ENCODE results near the gene RCL1. TPM values are rescaled to one million over a fixed set of nuclear protein-coding genes. Genes with fewer than 3 reads are reported as not detected.
A peak's percentile ranks its signal among the peaks of the same experiment; 100 is the strongest.
"Not testable (repeated sequence)": the region's sequence is repeated elsewhere in the genome, so short reads cannot be mapped to it uniquely, and the experiment has no call there.

RCL1 gene, protein sequence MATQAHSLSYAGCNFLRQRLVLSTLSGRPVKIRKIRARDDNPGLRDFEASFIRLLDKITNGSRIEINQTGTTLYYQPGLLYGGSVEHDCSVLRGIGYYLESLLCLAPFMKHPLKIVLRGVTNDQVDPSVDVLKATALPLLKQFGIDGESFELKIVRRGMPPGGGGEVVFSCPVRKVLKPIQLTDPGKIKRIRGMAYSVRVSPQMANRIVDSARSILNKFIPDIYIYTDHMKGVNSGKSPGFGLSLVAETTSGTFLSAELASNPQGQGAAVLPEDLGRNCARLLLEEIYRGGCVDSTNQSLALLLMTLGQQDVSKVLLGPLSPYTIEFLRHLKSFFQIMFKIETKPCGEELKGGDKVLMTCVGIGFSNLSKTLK
- 10 to 100 TPM in 11 of 12 donors, not detected in 1; 11.5 to 19.7 (median 13.9) TPM for polyA plus RNA-seq (ENCODE audit: insufficient read length in 12 of 12)
- long read RNA-seq, donor 1, partial matches to known transcripts: 0 of 1 reads
- long read RNA-seq, donor 1, other reads (novel, unspliced or antisense): 0 of 1 reads
- long read RNA-seq, donor 2, partial matches to known transcripts: 0 of 1 reads
- long read RNA-seq, donor 2, other reads (novel, unspliced or antisense): 0 of 1 reads
- long read RNA-seq, donor 3, partial matches to known transcripts: 0 of 2 reads
- long read RNA-seq, donor 3, other reads (novel, unspliced or antisense): 0 of 2 reads
- long read RNA-seq, donor 4: 0 reads
- long read RNA-seq, donor 5: 0 reads
- long read RNA-seq, donor 6, partial matches to known transcripts: 0 of 1 reads
- long read RNA-seq, donor 6, other reads (novel, unspliced or antisense): 0 of 1 reads
- long read RNA-seq, donor 7, partial matches to known transcripts: 0 of 1 reads
- long read RNA-seq, donor 7, other reads (novel, unspliced or antisense): 0 of 1 reads
- long read RNA-seq, donor 8, partial matches to known transcripts: 0 of 5 reads
- long read RNA-seq, donor 8, other reads (novel, unspliced or antisense): 0 of 5 reads
- long read RNA-seq, donor 9, partial matches to known transcripts: 0 of 4 reads
- long read RNA-seq, donor 9, other reads (novel, unspliced or antisense): 0 of 4 reads
- long read RNA-seq, donor 10, partial matches to known transcripts: 0 of 4 reads
- long read RNA-seq, donor 10, other reads (novel, unspliced or antisense): 0 of 4 reads
- long read RNA-seq, donor 11, transcript RCL1-204 (9 exons, 2,134 nt): major isoform, 5 of 5 reads
- long read RNA-seq, donor 11, partial matches to known transcripts: 0 of 5 reads
- long read RNA-seq, donor 11, other reads (novel, unspliced or antisense): 0 of 5 reads

DNA sequence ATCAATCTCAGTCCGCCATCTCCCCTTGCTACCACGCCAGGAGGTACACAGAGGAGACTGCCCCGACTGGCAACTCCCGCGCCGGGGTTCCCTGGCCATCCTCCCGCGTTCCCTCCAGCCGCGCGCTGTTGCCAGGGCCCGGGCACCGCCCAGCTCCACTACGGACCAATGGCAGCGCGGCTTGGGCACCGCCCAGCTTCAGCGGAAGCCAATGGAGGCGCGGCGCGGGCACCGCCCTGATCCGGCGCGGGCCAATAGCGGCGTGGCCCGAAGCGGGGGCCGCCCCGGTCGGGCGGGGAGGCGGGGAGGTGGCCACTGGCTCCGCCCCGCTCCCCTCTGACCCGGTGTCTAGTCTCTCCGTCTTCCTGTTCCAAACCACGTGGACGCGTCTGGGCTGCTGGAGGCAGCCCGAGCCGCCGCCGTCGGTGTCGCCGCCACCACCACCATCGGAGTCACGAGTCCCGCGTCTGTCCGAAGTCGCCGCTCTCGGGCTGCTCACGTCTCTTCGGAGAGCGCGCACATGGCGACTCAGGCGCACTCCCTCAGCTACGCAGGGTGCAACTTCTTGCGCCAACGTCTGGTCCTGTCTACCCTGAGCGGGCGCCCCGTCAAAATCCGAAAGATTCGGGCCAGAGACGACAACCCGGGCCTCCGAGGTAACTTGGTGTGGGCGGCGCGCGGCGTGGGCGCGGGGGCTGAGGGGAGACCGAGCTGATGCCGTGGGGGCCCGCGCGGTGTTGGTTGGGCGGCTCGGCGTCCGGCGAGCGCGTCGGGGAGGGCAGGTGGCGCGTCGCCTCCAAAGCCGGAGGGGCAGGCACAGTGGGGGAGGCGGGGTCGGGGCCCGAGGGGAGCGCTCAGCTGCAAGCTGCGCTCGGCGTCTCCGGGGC is at the start of gene RCL1:
Gene RCL1, plus strand, starts transcription at position 373 of the 887 bp plus-strand sequence. Its CDS starts 148 bp downstream, at position 521.
- DNase-seq: peak; percentile 95

DNA sequence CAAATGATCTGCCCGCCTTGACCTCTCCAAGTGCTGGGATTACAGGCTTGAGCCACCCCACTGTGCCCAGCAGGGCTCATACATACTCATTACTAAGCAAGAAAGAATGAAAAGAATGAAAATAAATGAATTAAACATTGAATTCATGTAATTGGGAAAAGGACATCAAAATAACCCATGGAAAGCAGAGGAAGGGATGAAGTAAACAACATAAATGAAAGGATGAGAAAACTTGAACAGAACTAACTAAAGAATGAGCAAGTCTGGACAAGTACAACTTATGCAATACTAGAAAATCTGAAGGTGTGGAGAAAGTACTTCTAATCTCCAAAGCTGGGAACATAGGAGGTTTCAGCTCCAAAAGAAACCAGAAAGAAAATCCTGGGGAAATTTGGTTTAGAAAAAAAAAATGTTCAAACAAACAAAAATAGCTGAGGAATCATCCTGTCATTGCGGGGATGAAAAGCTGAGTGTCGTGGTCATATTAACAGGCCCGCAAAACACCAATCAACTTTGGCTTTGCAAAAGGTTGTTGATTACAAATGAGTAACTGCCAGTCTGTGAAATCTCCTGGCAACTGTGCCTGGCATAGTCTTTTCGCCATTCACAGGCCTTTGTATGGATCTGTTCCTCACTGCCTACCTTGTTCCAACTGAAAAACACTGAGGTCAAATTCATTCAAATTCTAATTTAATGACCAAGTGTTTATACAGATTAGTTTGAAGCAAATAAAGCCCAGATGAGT is 49.4 kb upstream of the RCL1 start:
- DNase-seq: no peak

DNA sequence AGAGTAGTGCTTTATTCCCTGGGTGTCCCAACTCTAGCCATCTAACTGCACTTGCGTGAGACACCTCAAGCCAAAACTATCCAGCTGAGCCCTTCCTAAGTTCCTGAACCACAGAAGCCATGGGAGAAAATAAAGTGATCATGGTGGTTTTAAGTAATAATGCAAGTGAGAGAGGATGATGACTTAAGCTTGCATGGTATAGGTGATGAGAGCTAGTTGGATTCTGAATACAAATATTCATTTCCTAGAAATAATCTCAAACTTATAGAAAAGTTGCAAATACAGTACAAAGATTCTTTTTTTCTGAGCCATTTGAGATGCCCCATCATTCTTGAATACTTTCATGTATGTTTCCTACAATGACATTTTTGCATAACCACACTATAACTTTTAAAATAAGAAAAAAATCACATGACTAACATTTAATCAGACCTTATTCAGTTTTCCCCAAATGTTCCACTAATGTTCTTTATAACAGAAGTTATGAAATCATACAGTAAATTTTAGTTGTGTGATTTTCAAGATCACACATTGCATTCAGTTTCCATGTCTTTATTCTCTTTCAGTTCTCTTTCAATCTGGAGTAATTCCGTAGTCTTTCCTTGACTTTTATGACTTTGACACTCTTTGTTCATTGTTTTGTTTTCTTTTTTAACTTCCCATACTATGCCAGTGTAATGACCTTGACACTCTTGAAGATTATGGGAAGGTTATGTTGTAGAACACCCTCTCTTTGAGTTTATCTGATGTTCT is 46.3 kb upstream of the RCL1 start:
- DNase-seq: no peak

DNA sequence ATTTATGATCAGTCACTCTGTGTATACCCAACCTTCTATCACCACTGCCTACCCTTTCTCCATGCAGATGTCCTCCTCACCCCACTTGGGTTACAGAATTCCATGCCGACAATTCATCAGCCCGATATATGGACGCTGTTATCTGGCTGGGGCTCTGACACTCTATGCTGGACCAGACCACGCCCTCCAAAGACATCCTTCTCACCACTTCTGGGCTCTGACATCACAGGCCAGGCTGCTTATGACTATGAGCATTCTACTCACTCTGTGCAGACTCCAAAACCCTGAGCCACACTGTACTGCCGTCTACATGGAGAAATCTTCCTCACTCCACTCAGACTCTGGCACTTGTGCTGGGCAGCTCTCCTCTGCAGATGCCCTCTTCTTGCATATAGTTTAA is 44.1 kb upstream of the RCL1 start:
- DNase-seq: no peak

DNA sequence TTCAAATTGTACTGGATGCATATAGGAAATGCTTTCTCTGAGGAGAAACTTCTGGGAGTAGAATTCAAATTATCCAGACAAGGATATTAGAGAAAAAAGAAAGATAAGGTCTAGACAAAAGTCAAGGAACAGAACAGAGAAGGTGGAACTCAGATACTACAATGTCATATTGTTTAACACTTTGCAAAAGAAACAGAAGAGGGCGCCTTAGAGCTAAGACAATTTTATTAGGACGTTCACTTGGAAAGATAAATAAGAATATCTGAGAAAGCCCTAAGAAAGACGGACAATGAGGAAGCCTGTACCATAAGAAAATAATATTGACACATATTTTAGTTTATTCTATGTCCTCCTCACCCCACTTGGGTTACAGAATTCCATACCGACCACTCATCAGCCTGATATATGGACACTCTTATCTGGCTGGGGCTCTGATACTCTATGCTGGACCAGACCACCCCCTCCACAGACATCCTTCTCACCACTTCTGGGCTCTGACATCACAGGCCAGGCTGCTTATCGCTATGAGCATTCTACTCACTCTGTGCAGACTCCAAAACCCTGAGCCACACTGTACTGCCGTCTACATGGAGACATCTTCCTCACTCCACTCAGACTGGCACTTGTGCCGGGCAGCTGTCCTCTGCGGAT is 42.6 kb upstream of the RCL1 start:
- no peak for DNase-seq

DNA sequence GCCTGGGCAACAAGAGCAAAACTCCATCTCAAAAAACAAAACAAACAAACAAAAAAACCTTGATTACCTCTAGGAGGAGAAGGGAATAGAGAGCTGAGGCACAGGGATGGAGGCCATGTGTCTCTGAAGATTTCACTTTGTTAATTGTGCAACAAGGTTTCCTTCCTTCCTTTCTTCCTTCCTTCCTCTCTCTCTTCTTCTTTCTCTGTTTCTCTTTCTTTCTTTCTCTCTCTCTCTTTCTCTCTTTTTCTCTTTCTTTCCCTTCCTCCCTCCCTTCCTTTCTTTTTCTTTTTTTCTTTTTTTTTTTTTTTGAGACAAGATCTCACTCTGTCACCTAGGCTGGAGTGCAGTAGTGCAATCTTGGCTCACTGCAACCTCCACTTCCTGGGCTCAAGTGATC is 38.2 kb upstream of the RCL1 start:
- DNase-seq: not testable (repeated sequence)

DNA sequence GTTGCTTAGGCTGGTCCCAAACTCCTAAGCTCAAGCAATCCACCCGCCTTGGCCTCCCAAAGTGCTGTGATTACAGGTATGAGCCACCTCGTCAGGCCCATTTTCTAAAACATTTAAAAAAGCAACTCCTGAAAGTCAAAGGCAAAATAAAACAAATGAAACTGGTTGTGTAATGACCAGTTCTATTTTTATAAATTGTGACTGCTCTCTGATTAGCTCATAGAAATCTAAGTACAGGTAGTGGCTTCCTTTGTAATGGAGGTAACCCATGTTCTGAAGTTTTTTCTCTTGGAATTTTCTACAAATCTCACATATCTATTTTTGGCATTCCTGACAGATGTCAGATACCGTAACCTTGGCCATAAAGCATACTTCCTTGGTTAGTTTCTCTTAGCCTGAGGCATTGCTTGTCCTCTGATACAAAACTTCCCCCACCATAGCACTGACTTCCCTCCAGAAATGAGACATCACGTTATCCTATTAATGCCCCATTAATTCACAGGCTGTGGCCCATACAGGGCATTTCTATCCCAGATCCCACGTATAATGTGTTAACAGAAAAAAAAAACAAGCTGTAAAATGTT is 37.6 kb upstream of the RCL1 start:
- no peak for DNase-seq

DNA sequence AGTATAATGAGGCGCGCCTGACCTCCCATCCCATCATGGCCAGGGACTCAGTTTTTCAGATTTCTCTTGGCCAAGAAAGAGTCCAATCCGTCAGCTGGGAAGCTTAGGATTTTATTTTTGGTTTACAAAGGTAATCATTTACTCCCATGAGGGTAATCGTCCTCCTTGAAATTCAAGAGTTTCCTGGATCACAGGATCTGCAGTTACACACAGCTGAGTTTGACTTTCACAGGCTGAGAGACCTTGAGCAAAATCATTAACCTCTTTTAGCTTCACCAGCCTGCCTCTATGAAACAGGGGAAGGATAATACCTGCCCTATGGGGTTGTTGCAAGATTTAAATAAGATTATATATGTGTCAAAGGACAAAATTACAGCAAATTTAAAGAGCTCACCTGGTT is 36.3 kb upstream of the RCL1 start:
- DNase-seq: no peak

DNA sequence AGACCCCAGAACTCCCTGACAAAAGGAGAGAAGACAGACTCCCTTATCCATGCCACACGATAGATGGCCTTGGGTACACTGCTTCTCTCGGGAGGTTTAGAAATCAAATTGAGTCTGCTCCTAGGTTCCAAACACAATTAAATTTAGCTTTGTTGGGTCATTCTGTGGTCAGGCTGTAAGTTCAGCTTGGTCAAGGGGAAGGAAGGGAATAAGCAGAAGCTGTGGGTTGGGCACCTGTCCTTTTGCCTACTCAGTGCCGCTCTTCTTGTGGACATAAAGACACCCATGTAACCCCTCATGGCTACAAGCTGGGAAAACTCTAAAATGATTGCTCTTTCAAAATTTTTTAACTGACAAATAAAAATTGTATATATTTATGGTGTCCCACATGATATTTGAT is 32.6 kb upstream of the RCL1 start:
- DNase-seq: no peak

DNA sequence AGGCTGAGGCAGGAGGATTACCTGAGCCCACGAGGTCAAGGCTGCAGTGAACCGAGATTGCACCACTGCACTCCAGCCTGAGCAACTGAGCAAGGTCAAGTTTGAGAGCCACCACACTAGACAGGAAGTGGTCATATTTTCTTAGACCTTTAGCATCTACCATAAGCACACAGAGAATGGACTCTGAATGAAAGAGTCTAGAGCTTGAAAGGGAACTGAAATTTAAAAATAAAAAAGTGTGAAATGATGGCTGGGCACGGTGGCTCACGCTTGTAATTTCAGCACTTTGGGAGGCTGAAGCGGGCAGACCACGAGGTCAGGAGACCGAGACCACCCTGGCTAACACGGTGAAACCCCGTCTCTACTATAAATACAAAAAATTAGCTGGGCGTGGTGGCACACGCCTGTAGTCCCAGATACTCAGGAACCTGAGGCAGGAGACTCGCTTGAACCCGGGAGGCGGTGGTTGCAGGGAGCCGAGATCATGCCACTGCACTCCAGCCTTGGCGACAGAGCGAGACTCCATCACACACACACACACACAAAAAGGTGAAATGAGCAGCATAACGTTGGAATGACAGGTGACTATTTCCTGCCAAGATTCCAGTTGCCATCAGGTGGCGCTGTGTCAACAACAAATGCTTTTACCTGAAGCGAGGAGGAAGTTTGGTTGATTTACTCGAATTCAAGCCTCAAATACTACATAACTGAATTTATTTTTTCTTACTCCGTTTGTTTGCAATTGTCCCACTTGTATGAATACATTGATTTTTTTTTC is 30.4 kb upstream of the RCL1 start:
- peak; percentile 76 for DNase-seq

DNA sequence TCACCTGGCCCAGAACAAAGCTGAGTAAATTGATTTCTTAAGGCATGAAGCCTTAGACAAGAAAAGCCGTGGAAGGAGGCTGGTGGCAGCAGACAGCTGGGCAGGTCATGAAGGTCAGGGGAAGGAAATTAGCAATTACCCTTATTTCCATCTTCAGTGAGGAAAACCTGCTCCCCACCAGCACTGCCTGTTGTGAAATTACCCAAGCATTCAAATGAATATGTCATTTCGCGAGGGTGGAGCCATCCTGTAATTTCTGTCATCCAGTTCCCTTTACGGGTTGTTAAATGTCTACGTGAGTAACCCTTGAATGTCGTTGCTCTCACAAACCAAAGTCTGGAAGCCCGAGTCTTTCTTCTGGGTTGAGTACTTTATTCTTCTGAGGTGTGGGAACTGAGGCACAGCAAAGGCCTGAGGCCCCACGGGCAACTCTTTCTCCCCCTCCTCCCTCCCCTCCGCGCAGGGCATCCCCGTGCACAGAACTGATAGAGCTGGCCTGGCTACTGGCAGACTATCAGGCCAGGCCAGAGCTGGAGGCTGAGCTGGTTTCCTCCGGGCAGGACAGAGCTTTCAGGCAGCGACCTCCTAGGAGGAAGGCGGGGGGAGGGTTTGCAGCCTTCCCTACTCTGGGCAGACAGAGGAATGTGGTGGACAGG is 29.7 kb upstream of the RCL1 start:
- no peak for DNase-seq

DNA sequence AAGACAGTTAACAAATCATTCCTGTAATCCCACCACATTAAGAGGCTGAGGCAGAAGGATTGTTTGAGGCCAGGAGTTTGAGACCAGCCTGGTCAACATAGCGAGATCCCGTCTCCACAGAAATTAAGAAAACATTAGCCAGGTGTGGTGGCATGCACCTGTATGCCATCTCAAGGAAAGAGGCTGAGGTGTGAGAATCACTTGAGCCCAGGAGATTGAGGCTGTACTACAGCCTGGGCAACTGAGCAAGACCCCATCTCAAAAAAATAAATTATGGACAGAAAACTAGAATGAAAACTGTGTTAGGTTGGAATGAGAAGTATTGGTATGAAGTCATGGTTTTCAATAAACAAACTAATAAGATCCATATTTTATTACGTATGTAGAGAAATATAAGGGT is 28.7 kb upstream of the RCL1 start:
- no peak for DNase-seq

DNA sequence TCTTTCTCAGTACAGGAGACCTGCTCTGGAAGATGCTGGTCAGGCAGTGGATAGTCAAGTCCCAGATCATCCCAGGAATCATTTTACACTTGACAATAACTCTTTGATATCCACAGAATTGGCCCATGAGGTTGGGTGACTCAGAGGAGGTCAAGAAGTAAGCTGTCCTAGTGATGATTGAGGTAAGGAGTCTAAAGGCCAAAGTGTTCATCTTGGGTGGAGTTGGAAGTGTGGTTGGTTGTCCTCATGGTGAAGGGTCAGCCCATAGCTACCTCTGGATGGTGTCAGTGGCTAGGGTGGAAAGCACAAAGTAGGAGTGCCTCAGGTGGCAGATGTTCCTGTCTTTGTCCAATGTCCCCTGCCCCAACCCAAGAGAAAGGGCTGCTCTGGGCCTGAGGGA is 24.1 kb upstream of the RCL1 start:
- DNase-seq: no peak

DNA sequence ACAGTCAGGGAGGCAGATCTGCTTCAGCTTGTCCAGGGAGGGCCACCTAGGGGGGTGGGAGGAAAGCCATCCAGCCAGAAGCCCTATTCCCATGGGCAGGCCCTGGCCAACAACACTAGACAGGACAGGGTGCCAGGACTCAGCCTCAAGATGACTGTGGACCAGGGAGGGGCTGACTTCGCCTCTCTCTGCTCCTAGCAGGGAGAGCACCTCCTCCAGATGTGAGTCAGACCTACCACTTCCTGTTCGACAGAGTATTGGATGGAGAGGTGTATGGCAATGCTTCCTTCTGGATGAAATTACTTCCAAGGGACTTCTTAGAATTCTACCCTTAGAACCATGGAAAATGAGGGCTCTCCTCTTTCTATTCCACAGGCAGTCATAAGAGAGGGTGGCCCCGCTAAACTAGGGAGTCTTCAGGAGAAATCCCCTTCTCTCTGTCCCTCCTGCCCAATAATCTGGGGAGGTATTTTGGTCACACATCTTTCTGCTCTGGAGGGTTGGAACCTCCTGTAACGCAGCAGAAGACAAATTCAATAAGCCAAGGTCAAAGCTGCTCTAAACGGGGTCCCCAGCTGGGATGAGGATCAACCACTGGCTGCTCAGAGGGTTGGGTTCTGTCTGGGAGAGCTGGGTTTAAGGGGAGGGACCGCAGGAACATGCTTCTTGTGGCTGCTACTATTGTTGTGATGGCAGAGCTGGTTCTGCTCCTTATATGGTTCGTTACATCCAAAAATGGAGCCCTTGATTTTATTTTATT is 23.2 kb upstream of the RCL1 start:
- DNase-seq: no peak

DNA sequence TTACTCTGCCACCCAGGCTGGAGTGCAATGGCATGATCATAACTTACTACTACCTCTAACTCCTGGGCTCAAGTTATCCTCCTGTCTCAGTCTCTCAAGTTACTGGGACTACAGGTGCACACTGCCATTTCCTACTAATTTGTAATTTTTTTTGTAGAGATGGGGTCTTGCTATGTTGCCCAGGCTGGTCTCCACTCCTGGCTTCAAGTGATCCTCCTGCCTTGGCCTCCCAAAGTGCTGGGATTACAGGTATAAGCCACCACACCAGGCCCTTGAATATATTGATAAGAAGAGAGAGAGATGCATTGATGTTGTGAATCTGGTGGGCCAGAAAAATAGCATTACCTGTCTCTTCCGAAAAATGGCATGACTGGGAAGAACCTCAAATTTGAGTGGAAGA is 21.0 kb upstream of the RCL1 start:
- DNase-seq: no peak

DNA sequence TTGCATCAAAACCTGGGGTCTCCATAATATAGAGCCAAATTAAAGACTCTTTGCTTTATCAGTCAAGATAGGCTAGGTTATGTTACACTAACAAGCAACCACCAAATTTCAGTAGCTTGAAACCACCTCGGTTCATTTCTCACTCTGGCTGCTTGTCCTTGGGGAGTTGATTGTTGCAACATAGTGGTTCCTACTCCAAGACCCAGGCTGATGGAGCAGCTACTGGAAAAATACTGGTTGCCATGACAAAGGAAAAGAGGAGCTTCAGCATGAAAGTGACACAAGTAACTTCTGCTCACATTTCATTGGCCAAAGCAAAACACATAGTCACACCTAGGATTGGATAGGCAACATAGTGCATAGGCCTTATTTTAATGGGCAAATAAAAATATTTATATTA is 18.5 kb upstream of the RCL1 start:
- DNase-seq: no peak
